CD8-positive, alpha-beta memory T cell (primary cell): ENCODE measurements around the gene SMIM8. TPM values are rescaled to one million over a fixed set of nuclear protein-coding genes. Genes with fewer than 3 reads are reported as not detected.

Source experiments
- CTCF ChIA-PET: fragments of 350-600 bp; sonication (Branson Sonifier 250); formaldehyde crosslinking; loops from one replicate; lab custom pipeline; 2021; ENCODE audit warnings: antibody characterized with exemption; lab: Charles Lee
- POLR2A ChIA-PET: fragments of 350-600 bp; sonication (Branson Sonifier 250); formaldehyde crosslinking; loops from one replicate; lab custom pipeline; 2021; ENCODE audit warnings: antibody characterized with exemption; lab: Charles Lee
- DNase-seq, 5 donors: peaks; one replicate each; pipeline versions ENCODE4 v3.0.0 to v3.0.0-alpha.2; 2020 to 2022; ENCODE audit warnings: mixed read lengths in 1 of 5
- H3K27ac ChIP-seq: one replicate; pipeline ENCODE4 v1.7.0; 2013; ENCODE audit warnings: low read depth, mild to moderate bottlenecking, low read length, moderate library complexity
- H3K27me3 ChIP-seq: 2 replicates; pipeline ENCODE4 v1.7.0; 2013; ENCODE audit warnings: low read length, mild to moderate bottlenecking; ENCODE audit not compliant: insufficient read depth, poor library complexity, severe bottlenecking
- H3K36me3 ChIP-seq: 2 replicates; pipeline ENCODE4 v1.7.0; 2013; ENCODE audit warnings: mild to moderate bottlenecking, low read length, moderate library complexity; ENCODE audit not compliant: insufficient read depth
- H3K4me1 ChIP-seq: 2 replicates; pipeline ENCODE4 v1.7.0; 2013; ENCODE audit warnings: mild to moderate bottlenecking, low read length, moderate library complexity; ENCODE audit not compliant: insufficient read depth
- H3K4me3 ChIP-seq: 2 replicates; pipeline ENCODE4 v1.7.0; 2013; ENCODE audit warnings: mild to moderate bottlenecking, low read length
- H3K9me3 ChIP-seq: 2 replicates; pipeline ENCODE4 v1.7.0; 2013; ENCODE audit warnings: mild to moderate bottlenecking, low read length
- H3K27ac Mint-ChIP-seq, 8 donors: one replicate each; pipeline ENCODE4 v1.8.0; 2020 to 2021; ENCODE audit warnings: mixed read lengths in 8 of 8, mild to moderate bottlenecking in 6 of 8, inconsistent platforms in 3 of 8, moderate library complexity in 3 of 8
- H3K27me3 Mint-ChIP-seq, 2 donors: one replicate each; pipeline ENCODE4 v1.8.0; 2020 to 2021; ENCODE audit warnings: mixed read lengths in 2 of 2, mild to moderate bottlenecking in 1 of 2, moderate library complexity in 1 of 2
- H3K36me3 Mint-ChIP-seq, 3 donors: one replicate each; pipeline ENCODE4 v1.8.0; 2020 to 2021; ENCODE audit warnings: mixed read lengths in 3 of 3, inconsistent platforms in 1 of 3, mild to moderate bottlenecking in 1 of 3
- H3K4me1 Mint-ChIP-seq, 3 donors: one replicate each; pipeline ENCODE4 v1.8.0; 2020 to 2021; ENCODE audit warnings: mixed read lengths in 3 of 3, inconsistent platforms in 1 of 3, mild to moderate bottlenecking in 1 of 3
- H3K4me3 Mint-ChIP-seq, 7 donors: one replicate each; pipeline ENCODE4 v1.8.0; 2020 to 2021; ENCODE audit warnings: mixed read lengths in 7 of 7, mild to moderate bottlenecking in 6 of 7, moderate library complexity in 4 of 7, inconsistent platforms in 2 of 7
- H3K9me3 Mint-ChIP-seq, 5 donors: one replicate each; pipeline ENCODE4 v1.8.0; 2020 to 2022; ENCODE audit warnings: mixed read lengths in 5 of 5, mild to moderate bottlenecking in 3 of 5, moderate library complexity in 2 of 5, inconsistent platforms in 1 of 5
- polyA plus RNA-seq: library from polyadenylated mRNA; unstranded; fragments of 300-500 nt; fragmentation: Illumina TruSeq; gene quantifications from one replicate; pipeline ENCODE4 v1.2.3, GENCODE V29; 2021
- total RNA-seq, 2 experiments: library from RNA; stranded (reverse); gene quantifications; one replicate each; pipeline ENCODE4 v1.2.3, GENCODE V29; 2021

The SMIM8 gene
- total and polyA plus RNA-seq, 3 experiments from 2014 or later = 7.0 to 16.2 (median 9.4) TPM

DNA sequence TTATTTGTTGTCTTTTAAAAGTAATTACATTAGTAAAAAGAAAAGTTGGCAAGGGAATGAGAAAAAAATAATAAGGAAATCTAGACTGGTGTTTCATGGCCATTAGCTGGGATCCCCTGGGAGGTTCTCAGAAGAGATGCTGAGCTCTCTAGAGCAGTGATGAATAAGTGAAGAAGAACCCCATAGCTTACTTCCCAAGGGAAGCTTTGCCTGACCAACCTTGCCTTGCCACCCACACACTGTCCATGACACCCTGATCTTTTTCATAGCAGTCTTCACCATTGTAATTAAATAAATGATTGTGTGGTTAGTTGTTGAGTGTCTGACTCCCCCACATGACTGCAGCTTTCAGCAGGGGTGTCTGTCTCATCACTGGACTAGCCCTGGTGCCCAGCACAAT lies 28.1 kb downstream of the SMIM8 start:
- ChIA-PET POLR2A (no interaction called here), CTCF (interaction anchor here (1.7 kb wide), 1 partner anchor 69 kb away, joined by 3 read pairs; no protein-coding TSS in a partner anchor)
- Mint-ChIP-seq H3K4me1 (no peaks in the 10 kb centered on the region), H3K9me3 (no peaks in the 10 kb centered on the region), H3K36me3 (no peaks in the 10 kb centered on the region), H3K4me3 (no peak overlapping the region), H3K27me3 (no peaks in the 10 kb centered on the region), H3K27ac (peak overlapping the region in 1 of 8 donors; percentile 31)
- DNase-seq = no peak
- no peaks in the 10 kb centered on the region for H3K27me3 ChIP-seq
- no peaks in the 10 kb centered on the region for H3K9me3 ChIP-seq
- no peak overlapping the region for H3K27ac ChIP-seq
- no peaks in the 10 kb centered on the region for H3K36me3 ChIP-seq
- H3K4me3 ChIP-seq = no peak overlapping the region
- H3K4me1 ChIP-seq = no peaks in the 10 kb centered on the region

DNA sequence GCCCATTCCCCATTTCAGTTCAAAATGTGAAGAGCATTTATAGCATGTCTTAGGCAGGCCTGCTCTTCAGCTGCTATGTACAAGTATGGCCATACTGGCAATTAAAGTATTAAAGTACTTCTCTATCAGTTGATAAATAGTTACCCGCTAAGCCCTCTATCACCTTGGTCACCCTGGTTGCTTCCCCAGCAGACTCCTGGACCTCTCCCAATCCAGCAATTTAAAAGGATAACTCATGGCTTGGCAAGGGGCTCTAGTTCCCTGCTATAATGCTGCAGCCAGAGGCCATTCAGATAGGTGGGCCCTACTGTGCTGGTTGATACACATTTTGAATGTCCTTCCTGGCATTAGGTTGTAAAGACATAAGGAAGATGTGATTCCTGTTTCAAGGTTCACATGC lies 29.2 kb downstream of the SMIM8 start:
- no peaks in the 10 kb centered on the region for H3K4me1 ChIP-seq
- Mint-ChIP-seq H3K27me3 (no peaks in the 10 kb centered on the region), H3K9me3 (no peaks in the 10 kb centered on the region), H3K36me3 (no peaks in the 10 kb centered on the region), H3K4me3 (no peak overlapping the region), H3K4me1 (no peaks in the 10 kb centered on the region), H3K27ac (no peak overlapping the region)
- POLR2A ChIA-PET = no interaction called here
- no peaks in the 10 kb centered on the region for H3K27me3 ChIP-seq
- H3K27ac ChIP-seq = no peak overlapping the region
- CTCF ChIA-PET = no interaction called here
- no peaks in the 10 kb centered on the region for H3K9me3 ChIP-seq
- no peaks in the 10 kb centered on the region for H3K36me3 ChIP-seq
- no peak for DNase-seq
- H3K4me3 ChIP-seq = no peak overlapping the region

DNA sequence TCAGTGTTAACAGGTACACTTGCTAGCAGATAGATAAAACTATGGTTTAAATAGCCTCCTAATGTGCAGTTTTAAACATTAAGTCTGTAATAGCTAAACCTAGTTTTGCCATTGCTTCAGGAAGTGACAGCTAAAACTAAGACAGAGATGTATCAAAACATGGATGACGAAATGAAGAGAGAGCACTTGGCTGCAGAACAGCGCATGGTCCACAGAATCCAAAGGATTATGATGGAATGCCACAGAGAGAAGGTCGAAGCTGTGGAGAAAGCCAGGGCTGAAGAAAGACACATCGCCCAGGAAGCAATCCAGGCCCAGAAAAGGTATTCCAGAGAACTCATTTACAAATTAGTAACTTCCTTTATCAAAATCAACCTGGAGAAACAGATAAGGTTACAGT lies 33.8 kb downstream of the SMIM8 start:
- peaks cover 0 to 5% (median 0%) of the 10 kb centered on the region in 3 donors for H3K36me3 Mint-ChIP-seq
- no peaks in the 10 kb centered on the region for H3K27me3 Mint-ChIP-seq
- POLR2A ChIA-PET = no interaction called here
- Histone ChIP-seq H3K36me3 (no peaks in the 10 kb centered on the region), H3K27ac (no peak overlapping the region), H3K9me3 (no peaks in the 10 kb centered on the region), H3K27me3 (no peaks in the 10 kb centered on the region), H3K4me3 (no peak overlapping the region), H3K4me1 (no peaks in the 10 kb centered on the region)
- no peaks in the 10 kb centered on the region for H3K9me3 Mint-ChIP-seq
- H3K4me3 Mint-ChIP-seq = no peak overlapping the region
- H3K27ac Mint-ChIP-seq = peak overlapping the region in 1 of 8 donors; percentile 47
- CTCF ChIA-PET = no interaction called here
- DNase-seq = no peak
- no peaks in the 10 kb centered on the region for H3K4me1 Mint-ChIP-seq

DNA sequence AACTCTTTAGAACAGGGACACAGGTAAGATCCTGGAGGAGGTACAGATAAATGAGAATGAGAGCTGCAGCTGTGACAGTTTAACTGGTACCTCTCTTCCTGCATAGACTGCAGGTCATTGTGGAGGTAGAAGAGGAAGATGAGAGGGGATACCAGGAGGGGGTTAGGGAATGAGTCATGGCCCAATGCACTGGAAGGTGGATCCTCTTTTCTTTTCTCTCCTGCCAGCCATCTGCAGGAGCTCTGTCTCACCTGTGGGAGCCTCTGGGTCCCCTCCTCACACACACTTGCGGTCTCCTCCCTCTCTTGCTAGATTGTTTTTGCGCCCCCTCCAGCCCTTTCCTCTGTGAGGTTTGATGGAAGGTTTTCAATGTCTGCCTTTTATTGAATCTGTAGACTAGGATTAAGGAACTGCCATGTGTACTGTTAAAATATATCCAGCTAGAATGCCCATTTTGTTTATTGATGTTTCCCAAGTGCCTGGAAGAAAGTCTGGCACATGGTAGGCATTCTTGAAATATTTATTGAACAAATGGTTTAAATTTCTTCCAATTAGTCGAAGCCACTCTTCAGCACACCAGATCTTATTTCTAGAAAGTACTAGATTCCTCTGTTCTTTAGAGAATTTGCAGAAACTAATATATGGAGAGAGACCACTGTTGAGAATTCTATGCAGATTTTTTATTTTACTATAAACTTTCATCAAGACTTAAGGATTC lies 35.2 kb downstream of the SMIM8 start:
- H3K4me1 ChIP-seq = no peaks in the 10 kb centered on the region
- H3K27ac Mint-ChIP-seq = no peak overlapping the region
- H3K4me3 Mint-ChIP-seq = no peak overlapping the region
- no peaks in the 10 kb centered on the region for H3K27me3 ChIP-seq
- H3K27me3 Mint-ChIP-seq = no peaks in the 10 kb centered on the region
- no peak overlapping the region for H3K4me3 ChIP-seq
- H3K9me3 Mint-ChIP-seq = peaks cover 0 to 4% (median 0%) of the 10 kb centered on the region in 5 donors
- no peaks in the 10 kb centered on the region for H3K4me1 Mint-ChIP-seq
- ChIA-PET POLR2A (no interaction called here), CTCF (interaction anchor here (1.1 kb wide), 1 partner anchor 12 kb away, joined by 3 read pairs; no protein-coding TSS in a partner anchor)
- no peaks in the 10 kb centered on the region for H3K36me3 ChIP-seq
- peaks cover 2 to 8% (median 5%) of the 10 kb centered on the region in 3 donors for H3K36me3 Mint-ChIP-seq
- no peak for DNase-seq
- H3K9me3 ChIP-seq = no peaks in the 10 kb centered on the region
- no peak overlapping the region for H3K27ac ChIP-seq

DNA sequence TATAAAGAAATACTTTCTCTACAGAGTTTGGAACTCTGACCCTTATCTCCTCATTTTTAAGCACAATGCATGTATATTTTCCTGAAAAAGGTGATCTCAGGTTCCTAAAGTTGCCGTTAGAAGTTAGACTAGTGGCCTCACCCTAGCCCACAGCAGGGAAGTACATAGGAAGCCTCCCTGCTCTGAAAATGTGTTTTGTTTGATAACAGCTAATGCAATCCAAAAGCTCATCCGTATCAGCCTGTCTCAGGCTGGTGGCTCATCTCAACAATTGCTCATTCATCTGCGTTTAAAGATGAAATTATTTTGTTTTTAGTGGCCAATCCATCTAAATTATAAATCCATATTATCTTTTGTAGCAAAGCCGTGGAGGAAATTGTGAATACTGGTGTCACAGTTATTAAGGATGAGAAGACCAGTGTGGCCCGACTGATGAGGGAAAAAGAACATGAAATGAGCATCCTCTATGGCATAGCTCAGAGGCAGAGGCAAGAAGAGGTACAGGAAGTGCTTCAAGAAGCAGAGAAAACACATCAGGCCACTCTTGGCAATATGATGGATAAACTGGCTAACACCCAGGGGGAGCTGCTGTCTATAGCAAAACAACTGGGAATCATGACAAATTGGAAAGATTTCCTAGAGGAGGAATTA lies 42.3 kb downstream of the SMIM8 start:
- no peak overlapping the region for H3K27ac ChIP-seq
- H3K27ac Mint-ChIP-seq = no peak overlapping the region
- ChIA-PET CTCF (no interaction called here), POLR2A (no interaction called here)
- no peaks in the 10 kb centered on the region for H3K36me3 ChIP-seq
- H3K4me1 Mint-ChIP-seq = no peaks in the 10 kb centered on the region
- no peak overlapping the region for H3K4me3 Mint-ChIP-seq
- no peaks in the 10 kb centered on the region for H3K4me1 ChIP-seq
- no peaks in the 10 kb centered on the region for H3K27me3 ChIP-seq
- no peak overlapping the region for H3K4me3 ChIP-seq
- H3K9me3 ChIP-seq = no peaks in the 10 kb centered on the region
- H3K27me3 Mint-ChIP-seq = peaks cover 0 to 3% of the 10 kb centered on the region in 2 donors
- peaks cover 0 to 15% (median 8%) of the 10 kb centered on the region in 5 donors for H3K9me3 Mint-ChIP-seq
- no peak for DNase-seq
- H3K36me3 Mint-ChIP-seq = peaks cover 4 to 27% (median 4%) of the 10 kb centered on the region in 3 donors

DNA sequence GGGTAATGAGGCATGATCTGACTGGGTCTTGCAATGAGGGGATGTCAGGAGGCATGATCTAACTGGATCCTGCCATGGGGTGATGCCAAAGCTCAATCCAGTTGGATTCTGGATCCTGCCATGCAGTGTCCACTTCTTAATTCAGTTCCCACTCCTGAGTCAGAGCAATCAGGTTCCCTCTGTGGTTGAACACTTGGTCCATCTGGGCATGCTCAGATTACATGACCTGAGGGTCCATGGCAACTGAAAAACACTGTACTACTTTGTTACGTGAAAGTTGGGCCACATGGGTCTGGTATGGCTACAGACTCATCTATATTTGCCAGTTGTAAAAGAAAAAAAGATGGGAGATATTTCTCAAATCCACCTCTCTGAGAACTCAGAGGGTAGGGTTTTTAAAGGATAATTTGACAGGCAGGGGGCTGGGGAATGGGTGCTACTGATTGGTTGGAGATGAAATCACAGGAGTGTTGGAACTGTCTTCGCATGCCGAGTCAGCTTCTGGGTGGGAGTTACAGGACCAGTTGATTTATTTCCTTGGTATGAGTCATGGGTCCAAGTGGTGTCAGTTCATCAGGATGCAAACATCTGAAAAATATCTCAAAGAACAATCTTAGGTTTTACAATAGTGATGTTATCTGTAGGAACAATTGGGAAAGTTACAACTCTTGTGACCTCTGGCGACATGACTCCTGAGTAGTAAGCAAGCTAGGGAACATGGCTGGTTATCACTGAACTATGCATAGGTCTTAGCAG lies 43.9 kb downstream of the SMIM8 start:
- no peak for DNase-seq
- Histone ChIP-seq H3K9me3 (no peaks in the 10 kb centered on the region), H3K36me3 (no peaks in the 10 kb centered on the region), H3K27me3 (no peaks in the 10 kb centered on the region), H3K4me1 (no peaks in the 10 kb centered on the region), H3K27ac (no peak overlapping the region), H3K4me3 (no peak overlapping the region)
- H3K27me3 Mint-ChIP-seq = peaks cover 0 to 3% of the 10 kb centered on the region in 2 donors
- peaks cover 0 to 15% (median 8%) of the 10 kb centered on the region in 5 donors for H3K9me3 Mint-ChIP-seq
- no peaks in the 10 kb centered on the region for H3K4me1 Mint-ChIP-seq
- no peak overlapping the region for H3K27ac Mint-ChIP-seq
- ChIA-PET CTCF (no interaction called here), POLR2A (no interaction called here)
- peaks cover 2 to 32% (median 4%) of the 10 kb centered on the region in 3 donors for H3K36me3 Mint-ChIP-seq
- H3K4me3 Mint-ChIP-seq = no peak overlapping the region

DNA sequence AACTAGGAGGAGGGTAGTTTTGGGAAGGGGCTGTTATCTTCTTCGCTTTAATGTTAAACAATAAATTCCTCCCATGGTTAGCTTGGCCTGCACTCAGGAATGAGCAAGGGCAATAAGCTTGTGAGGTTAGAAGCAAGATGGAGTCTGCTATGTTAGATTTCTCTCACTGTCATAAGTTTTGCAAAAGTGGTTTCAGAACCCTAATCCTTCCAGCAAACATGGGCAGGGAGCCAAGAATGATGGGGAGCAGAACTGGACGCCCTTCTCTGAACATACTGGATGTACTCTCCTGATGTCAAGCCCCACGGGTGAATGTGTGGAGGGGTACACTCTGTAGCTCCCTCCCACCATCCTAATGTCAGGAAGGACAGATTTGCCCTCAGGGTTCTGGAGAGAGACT lies 44.5 kb downstream of the SMIM8 start:
- Mint-ChIP-seq H3K9me3 (peaks cover 0 to 15% (median 8%) of the 10 kb centered on the region in 5 donors), H3K4me3 (no peak overlapping the region), H3K27ac (no peak overlapping the region), H3K4me1 (no peaks in the 10 kb centered on the region), H3K27me3 (peaks cover 0 to 3% of the 10 kb centered on the region in 2 donors), H3K36me3 (peaks cover 2 to 28% (median 4%) of the 10 kb centered on the region in 3 donors)
- H3K4me1 ChIP-seq = no peaks in the 10 kb centered on the region
- H3K27me3 ChIP-seq = no peaks in the 10 kb centered on the region
- H3K27ac ChIP-seq = no peak overlapping the region
- ChIA-PET POLR2A (no interaction called here), CTCF (no interaction called here)
- no peak overlapping the region for H3K4me3 ChIP-seq
- no peaks in the 10 kb centered on the region for H3K9me3 ChIP-seq
- H3K36me3 ChIP-seq = no peaks in the 10 kb centered on the region
- no peak for DNase-seq

DNA sequence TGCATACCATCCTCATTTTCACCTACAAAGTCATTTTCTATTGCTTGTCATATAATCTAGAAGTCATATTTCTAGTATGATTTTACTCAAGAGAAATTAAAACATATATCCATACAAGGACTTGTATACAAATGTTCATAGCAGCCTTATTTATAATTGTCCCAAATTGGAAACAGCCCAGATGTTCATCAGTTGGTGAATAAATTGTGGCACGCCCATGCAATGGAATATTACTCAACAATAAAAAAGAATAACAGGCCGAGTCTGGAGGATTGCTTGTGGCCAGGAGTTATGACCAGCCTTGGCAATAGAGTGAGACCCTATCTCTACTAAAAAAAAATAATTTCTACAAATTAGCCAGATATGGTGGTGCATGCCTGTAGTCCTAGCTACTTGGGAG lies 51.0 kb downstream of the SMIM8 start:
- H3K27me3 ChIP-seq = no peaks in the 10 kb centered on the region
- no peaks in the 10 kb centered on the region for H3K9me3 ChIP-seq
- CTCF ChIA-PET = no interaction called here
- H3K36me3 ChIP-seq = no peaks in the 10 kb centered on the region
- no peak for DNase-seq
- H3K4me1 Mint-ChIP-seq = no peaks in the 10 kb centered on the region
- no peaks in the 10 kb centered on the region for H3K4me1 ChIP-seq
- peaks cover 0 to 3% (median 0%) of the 10 kb centered on the region in 5 donors for H3K9me3 Mint-ChIP-seq
- no peak overlapping the region for H3K4me3 Mint-ChIP-seq
- H3K27me3 Mint-ChIP-seq = peaks cover 0 to 3% of the 10 kb centered on the region in 2 donors
- H3K27ac Mint-ChIP-seq = peak overlapping the region in 1 of 8 donors; percentile 29
- H3K4me3 ChIP-seq = no peak overlapping the region
- no peak overlapping the region for H3K27ac ChIP-seq
- POLR2A ChIA-PET = no interaction called here
- peaks cover 0 to 12% (median 0%) of the 10 kb centered on the region in 3 donors for H3K36me3 Mint-ChIP-seq
